Right hindlimb (tissue), 1 donor: Measurements from ENCODE around the gene RCBTB2.
"Not testable (repeated sequence)": the region's sequence is repeated elsewhere in the genome, so short reads cannot be mapped to it uniquely, and the experiment has no call there.

Experiments
- DNase-seq: peaks from one replicate; pipeline ENCODE4 v3.0.0-alpha.2; 2018

The RCBTB2 gene

DNA sequence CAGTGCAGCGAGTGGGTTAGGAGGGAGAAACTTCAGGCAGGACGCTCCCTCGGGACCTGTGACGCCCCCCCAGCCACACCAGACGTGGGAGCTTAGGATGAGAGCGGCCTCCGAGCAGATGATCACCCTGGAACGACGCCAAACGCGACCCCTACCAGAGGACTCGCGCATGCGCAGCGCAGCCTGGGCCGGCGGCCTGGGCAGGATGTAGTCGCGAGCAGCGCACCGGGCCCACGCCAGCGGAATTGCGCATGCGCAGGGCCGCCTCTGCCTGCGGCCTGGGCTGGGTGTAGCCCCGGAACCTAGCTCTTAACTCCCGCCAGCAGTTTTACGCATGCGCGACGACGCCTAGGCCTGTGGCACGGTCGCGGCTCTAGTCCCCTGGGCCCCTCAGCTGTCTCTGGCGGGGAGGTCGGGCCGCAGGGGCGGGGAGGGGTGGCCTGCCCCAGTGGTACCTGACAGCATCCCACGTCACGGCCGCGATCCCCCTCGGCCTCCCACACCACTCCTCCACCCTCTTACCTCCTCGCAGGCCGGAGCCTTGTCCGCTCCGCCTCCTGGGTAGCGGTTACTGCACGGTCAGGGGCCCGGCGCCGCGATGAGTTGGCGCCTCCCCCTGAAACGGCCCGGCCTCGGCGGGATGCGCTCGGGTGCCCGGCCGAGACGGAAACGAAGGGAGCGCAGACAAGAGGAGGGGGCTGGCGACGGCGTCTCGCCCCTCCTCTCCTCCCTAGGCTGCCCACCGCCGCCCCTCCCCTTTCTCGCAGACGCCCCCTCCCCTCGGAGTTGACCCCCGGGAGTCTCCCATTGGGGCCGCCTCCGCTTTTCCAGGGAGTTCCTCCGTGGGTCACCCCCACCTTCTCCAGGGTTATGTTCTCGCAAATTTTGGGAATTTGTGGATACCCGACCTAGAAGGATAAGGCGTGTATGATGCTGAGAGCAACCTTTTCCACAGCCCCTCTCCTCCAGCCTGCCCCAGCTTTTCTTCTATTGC is at the start of gene RCBTB2:
Gene RCBTB2 (minus strand): TSS at position 575 of the 994 bp plus-strand sequence. CDS start 11,141 bp downstream, outside the sequence.
- DNase-seq: peak; percentile 99

DNA sequence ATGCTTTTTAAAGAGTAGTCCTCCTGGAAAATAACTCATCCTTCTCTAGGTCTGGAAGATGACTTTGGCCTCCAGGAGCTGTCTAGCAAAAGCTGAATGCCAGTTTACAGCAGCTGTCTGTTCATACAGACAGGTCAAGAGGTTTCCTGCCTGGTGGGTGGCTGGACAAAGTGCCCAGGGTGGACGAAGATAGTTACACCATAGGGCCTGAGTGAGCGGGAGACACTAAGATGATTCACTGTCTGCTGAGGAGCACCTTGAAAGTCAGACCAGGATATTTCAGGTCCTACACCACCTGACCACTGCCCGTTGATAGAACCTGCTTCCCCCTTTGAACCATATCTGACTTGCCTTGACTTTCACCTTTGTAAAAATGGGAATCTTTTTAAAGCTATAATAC is 49.2 kb upstream of the RCBTB2 start:
- DNase-seq: no peak

DNA sequence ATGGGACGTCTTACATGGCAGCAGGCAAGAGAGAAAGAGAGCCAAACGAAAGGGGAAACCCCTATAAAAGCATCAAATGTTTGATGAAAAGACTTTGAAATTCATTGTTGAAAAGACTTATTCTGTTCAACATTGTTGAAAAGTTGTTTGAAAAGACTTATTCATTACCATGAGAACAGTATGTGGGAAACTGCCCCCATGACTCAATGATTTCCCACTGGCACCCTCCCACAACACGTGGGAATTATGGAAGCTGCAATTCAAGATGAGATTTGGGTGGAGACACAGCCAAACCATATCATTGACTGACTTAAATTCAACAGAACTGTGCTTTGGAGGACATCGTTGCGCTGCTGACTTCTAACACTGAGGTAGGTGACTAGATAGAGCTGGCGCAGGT is 48.0 kb upstream of the RCBTB2 start:
- no peak for DNase-seq

DNA sequence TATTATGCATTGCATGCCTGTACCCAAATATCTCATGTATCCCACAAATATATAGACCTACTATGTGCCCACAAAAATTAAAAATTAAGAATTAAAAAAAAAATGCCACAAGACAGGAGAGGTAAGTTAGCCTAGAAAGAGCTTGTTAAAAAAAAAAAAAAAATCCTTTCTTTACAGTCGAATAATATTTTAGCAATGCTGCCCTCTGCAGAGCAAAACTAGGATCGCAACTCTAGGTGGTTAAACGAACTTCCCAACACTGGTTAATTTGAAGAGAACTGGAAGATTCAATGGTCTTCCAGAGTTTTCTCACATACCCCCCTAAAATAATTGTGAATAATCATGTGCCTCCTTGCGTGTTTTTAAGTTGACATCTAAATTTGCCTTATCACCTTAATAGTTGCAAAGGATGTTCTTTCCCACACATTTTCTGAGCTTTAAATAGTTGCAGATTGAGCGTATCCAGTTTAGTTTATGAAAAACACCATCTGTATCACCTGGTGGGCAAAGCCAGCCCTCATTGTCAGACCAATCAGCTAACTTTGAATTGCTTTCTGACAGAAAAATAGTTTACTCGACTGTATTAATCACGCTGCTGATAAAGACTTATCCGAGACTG is 47.4 kb upstream of the RCBTB2 start:
- DNase-seq: peak; percentile 66

DNA sequence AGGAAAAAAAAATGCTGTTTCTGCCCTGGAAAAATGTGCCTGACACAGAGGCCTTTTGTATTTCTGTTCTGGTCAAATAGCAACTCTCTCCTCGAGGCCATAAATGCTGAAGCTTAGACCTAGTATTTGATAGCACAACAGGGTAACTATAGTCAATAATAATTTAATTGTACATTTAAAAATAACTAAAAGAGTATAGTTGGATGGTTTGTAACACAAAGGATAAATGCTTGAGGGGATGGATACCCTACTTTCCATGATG is 47.0 kb upstream of the RCBTB2 start:
- not testable (repeated sequence) for DNase-seq

DNA sequence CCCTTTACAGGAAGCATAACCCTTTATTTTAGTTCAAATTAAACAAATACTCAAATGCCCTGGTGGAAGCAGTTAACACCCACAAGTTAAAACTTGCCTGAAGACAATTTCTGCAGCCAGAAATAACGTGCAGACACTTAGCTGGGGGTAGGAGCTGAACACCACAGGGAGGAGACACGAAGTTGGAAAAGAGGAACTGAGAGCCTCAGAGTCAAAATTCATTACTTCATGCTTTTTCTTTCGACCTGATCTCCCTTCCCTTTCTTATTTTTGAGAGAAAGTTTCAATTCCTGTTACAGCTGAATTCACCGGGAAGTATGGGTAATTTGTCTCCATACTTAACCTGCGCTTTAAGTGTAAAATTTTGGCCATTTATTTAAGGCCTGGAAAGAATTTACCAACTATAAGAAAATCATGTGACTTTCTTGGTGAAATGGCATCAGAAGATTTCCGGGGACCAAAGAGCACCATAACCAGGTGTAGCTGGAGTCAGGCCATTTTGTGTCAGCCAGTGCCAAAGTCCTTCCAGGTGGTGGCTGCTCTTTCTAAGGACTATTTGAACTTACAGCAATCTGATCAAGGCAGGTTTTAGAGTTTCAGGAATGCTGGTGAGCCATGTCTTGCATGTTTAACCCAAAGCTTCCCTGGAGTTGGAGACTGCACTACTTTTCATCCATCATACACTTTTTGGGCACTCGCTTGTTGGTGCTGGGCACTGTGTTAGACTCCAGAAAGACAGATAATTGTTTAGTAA is 46.5 kb upstream of the RCBTB2 start:
- DNase-seq: no peak

DNA sequence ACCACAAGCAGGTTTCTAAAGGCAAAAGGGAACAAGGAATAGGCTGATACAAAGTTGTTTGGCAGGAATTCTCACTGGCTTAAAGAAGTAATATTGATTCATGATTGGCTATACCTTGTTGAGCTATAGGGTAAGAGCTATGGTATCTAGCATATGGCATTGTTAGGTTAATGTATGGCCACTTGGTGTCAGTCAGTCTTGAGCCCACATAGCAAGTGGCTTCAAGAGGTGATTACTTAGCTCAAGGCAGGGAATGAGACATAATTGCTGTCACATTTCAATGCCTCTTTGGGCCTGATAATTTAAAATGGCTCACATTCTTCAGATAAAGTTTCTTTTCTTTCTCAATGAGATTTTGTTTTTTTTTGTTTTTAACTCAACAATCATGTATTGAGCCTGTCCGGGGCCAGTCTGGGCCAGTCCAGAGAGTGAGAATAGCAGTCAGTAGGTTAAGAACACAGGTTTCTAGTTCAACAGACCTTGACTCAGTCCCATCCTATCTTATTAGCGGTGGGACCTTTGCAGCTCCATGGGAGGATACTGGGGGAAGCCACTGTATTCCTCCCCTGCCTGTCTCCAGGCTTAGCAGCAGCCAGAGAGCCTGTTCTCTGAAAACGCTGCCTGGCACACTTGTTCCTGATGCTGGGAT is 45.8 kb upstream of the RCBTB2 start:
- DNase-seq: no peak

DNA sequence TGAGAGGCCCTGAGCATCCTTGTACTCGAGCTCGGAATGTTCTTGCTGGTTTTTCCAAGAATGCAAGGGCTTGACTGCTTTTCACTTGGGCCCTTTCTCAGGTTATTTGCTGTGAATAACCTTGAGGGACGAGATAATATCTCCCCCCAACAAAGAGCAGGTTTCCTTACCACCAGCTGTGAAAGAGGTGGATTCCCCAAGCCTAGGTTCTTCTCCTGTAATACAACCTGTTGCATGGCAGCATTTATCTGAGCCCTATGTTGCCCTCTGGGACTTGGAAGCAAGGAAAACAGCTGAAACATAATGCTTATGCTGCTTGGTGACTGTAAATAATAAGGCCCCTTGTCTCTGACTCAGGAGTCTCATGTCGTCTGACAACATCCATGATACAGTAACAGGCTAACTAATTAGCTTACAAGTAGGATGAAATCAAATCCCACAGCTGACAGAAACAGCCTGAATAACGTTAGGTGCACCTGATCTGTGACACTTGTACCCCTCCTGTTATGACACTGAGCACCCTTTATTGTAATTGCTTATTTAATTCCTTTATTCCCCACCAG is 43.6 kb upstream of the RCBTB2 start:
- DNase-seq: no peak

DNA sequence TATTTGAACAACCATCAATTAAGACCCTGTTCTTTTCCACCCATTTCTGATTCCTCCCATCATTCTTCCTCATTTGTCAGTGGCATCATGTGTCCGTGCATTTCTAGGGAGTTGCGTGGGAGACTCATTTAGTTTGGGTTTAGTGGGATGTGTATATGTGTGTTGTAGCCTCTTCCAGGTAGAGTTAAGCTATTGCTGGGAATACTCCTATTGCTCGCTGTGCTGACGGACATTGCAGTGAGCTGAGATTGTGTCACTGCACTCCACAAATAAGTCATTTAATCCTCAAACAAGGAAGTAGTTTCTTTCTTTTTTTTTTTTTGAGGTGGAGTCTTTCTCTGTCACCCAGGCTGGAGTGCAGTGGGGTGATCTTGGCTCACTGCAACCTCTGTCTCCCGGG is 42.2 kb upstream of the RCBTB2 start:
- no peak for DNase-seq

DNA sequence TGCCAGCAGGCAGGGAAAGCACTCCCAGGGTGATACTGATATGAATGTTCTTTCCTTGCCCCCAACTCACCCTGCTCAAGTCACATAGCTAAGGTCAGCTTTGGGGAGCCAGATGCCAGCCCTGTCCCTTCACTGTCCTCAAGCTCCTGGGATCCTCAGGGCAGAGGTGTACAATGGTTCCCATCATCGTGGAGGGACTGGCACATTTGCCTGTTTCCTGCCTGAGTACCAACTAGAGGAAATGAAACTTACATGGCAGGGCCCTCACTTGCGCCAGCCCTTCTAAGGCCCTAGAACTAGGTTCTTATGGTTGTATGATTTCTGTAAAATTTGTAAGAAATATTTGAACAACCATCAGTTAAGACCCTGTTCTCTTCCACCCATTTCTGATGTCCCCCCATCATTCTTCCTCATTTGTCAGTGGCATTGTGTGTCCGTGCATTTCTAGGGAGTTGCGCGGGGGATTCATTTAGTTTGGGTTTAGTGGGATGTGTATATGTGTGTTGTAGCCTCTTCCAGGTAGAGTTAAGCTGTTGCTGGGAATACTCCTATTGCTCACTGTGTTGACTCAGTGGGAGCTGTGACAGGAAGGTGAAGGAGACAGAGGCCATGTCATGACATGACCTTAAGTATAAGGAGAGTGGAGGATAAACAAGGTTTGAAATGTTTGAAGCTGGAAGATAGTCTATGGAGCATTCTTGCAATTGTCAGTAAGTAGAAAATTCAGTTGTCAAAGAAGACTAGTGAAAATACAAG is 41.3 kb upstream of the RCBTB2 start:
- DNase-seq: no peak

DNA sequence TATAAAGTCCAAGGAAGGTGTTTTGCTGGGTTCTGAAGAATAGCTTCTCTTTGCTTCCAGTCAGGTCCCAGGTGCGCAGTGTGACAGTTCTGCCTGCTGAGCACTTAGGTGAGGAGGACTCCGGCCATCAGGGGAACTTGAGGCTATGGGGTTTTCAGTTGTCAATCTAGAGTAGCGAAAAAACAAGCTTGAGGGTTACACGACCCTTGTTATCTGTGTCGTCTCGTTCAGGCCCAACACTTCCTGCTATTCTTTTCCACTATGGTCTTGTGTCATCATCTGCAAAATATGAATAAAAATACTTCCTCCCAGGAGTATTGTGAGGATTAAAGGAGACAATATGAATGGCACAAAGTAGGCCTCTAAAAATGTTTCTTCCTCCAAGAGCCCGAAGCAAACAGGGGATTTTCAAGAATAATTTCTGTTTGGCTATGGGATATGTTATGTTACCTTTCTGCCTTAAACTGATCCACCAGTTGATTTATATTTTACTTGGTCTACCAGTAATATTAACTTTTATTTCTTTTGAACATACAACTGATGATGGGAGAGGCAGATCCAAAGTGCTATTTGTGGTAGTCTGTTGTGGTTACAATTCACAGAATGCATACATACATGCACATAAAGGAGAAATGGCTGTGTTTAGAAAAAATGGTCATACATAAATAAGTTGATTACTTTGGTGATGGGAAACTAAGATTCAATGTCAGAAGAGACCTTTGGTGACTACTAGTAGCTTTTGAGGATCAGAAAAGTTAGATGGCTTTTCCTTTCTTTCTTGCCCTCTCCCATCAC is 40.5 kb upstream of the RCBTB2 start:
- no peak for DNase-seq

DNA sequence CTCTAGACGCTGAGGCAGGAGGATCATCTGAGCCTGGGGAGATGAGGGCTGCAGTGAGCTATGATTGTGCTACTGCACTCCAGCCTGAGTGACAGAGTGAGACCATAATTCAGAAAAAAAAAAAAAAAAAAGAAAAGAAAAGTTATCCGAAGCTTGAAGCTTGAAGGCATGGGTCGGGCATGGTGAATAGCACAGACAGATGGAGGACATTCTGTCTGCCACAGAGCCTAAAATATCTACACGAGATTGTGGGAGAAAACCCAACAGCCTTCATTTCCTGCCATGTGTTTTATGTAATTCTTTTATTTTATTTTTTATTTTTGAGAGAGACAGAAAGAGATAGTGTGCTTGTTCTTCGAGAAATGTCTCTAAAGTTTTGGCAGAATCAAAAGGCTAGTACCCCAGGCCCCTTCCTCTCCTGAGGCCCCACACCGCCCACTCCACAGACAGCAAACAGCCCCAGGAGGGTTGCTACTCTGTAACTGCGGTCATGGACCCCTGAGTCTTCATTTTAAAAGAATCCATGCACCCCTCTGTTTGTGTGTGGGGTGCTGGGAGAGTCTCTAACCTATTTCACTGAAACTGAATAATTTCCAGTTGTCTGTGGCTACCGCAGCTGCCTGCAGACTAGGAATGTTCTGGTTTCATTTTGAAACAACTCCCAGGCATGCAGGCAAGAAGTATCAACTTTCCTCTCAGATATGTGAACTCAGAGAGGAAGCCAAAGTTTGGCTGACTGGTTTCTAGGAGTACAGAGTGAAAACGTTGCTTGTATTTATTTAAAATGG is 38.4 kb upstream of the RCBTB2 start:
- peak; percentile 76 for DNase-seq

DNA sequence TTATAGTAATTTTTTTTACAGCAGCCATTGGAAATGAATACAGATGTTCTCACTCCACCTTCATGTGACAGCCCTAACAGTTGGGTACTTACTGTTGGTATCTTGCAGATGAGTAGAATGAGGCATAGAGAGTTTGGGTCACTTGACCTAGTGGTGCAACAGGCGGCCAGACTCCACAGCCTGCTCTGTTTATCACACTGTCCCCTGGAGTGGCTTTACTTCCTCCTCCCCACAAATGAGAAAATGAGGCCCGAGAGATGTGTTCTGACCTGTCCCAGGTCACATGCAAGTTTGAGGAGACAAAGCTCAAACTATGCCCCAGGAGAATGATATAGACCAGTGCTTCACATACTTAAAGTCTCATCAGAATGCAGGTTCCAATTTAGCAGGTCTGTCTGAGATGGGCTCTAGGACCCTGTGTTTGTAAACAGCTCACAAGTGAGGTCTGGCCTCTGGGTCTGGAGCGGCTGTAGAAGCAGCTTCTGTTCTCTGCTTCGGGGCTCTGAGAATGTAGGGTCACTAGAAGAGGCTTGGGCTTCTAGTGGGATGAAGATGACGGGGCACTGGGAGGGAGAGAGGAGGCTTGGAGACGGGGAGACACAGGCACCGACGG is 37.4 kb upstream of the RCBTB2 start:
- DNase-seq: no peak

DNA sequence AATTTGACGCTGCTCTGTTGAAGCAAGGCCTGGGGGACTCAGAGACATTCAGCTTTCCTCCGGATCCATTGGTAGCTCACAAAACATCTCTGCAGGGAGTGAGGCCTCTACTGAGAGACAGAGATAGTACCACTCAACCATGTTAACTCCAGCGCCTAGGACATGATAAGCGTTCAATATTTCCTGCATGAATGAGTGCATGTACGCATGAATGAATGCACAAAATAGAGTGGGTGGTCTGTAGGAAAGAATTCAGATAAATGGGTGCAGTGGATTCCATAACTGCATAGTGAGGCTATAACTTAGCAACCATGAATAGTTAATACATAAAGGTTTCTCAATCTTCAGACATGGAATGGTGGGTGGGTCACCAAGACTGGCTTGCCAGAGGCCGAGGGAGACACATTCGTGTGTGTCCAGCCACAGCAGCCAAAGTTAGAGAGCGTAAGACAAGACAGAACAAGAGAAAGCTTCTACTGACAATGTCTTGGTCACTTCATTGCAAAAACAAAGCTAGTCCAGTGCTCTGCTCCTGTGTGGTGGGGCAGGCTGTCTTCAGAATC is 36.3 kb upstream of the RCBTB2 start:
- DNase-seq: no peak

DNA sequence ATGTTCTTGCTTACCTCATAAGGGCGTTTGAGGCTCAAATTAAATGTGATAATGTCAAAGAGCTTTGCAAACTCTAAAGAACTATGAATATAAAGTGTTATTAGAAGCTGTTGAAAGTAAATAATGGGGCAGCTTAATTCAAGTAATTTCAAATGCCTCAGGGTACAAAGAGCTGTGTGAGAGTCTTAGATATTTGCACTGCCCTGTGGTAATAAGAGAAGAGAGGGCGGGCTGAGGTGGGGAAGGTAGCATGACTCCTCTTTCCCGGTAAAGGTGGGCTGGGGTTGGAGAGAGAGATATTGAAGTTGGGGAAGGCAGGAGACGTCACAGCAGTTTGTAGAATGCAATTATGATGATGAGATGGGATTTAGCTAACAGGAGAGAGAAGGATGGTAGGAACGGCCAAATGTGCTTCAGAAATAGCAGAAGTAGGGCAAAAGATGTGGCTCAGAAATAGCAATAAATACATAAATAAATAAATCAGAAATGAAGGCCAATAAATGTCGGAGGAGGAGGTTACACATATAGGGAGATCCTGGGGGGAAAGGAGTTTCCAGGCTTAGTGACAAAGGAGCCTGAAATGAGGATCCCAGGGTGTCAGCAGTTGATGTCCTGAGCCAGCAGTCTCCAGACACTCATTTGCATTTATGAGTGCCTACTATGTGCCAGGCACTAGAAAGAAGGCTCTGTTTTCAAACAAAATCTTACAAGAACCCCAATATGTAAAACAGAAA is 35.7 kb upstream of the RCBTB2 start:
- no peak for DNase-seq

DNA sequence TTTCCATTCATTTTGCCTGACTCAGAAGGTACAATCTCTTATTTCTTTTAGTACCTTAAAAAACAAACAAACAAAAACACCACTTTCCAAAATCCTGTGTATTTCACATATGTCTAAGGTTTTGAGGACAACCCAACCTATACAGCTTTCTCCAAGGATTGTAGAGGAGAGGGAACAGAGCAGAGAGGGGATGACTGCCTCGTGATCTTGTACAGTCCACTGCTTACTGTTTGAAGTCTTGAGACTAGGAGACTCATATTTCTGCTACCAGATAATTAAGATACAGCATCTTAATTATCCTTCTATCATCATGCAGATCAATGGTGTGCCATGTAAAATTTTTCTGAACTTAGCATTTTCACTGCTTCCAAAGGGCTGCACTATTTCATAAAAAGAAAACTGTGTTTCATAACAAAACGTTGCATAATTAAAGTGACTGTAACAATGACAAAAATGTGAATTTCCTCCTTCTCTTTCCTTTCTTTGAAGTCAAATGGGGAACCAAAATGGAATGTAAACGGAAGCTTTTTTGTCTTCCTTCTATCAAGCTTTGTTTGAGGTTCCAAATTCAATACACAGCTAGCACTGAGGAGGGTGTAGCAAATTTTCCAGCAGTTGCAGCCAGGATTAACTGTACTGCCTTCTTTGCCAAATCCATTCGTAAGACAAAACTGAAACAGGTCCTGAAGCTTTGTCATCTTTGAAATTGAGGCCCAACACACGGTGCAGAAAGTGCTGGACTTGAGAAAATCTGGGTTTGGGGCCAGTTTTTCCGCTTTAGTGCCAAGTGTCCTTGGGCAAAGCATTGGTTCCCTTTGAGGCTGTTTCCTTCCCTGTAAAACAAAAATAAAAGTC is 34.9 kb upstream of the RCBTB2 start:
- DNase-seq: peak; percentile 82

DNA sequence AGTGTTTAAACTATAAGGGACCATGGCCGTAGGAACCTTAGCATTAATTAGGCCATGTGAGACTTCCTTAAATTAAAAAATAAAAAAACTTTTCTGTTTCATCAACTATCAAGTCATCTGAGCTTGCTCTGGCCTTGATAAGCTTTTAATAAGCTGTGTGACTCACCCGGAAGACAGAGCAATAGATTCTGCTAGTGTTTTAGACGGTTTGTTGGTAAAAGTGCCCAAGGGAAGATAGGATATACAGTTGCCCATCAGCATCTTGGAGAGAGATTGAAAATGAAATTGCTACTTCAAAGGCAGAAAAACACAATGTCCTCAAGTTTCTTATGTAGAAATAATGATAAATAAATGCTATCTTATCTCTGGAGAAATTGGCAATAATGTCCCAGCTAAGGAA is 31.2 kb upstream of the RCBTB2 start:
- no peak for DNase-seq

DNA sequence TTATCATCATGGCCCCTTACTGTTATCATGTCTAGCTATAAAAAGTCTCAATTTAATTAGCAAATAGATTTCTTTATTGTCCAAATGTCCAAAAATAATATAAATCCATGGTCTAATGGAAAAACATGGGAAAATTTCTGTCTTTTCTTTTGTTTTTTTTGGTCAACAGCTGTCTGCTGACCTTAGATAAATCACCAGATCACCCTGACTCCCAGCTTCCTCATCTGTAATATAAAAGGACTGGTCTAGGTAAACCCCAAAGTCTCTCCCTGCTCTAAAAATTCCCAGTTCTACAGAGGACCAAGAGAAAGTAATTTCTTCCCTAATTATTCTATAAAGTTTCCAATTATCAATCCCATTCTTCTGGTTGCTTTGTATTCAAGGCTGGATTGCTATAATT is 30.7 kb upstream of the RCBTB2 start:
- no peak for DNase-seq
